GM18499 (cell line): ENCODE measurements around the gene DPT.

Experiments used
- ATAC-seq: cut with Tn5 transposase; IDR thresholded peaks from one replicate; pipeline ENCODE4 v1.9.1; 2021; ENCODE audit warnings: moderate number of reproducible peaks; ENCODE audit not compliant: insufficient read depth, unreplicated experiment

Gene DPT

DNA sequence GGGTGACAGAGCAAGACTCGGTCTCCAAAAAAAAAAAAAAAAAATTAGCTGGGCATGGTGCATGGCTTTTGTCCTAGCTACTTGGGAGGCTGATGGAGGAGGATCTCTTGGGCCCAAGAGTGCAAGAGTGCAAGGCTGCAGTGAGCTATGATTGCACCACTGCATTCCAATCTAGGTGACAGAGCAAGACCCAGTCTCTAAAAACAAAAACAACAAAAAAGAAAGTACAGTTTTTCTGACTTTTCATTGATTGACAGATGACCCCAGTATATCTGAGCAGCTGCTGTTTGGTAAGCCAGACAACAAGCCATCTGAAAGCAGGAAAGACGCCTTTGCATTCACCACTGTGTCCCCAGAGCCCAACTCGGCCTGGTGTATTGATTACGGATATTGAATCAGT is 10.9 kb upstream of the DPT start:
- no peak for ATAC-seq

- ATAC-seq, result no peak
Measured at GRCh38 chr1:168736520-168736919, 7.5 kb upstream of the DPT start.

GRCh38 chr1:168735974-168736373 is 7.0 kb upstream of the DPT start:
- ATAC-seq, result no peak

GRCh38 chr1:168734946-168735345 is 5.9 kb upstream of the DPT start:
- no peak for ATAC-seq

DNA sequence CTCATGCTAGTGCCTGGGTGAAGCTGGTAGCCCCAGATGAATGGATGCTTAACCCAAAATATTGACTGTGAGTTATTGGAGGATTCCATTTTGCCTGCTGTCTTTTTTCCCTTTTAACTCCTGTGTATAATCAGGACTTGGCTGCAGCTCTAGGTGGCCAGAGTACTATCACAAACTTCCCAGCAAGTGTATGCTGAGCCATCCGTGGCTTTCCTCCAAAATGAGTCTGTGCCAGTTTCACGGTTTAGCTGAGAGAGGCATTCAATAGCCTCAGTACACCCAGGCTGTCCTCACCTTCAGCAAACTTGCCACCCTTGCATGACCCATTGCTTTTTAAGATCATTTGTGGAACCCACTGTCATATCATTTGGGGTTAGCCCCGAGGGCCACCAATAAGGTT is 5.3 kb upstream of the DPT start:
- no peak for ATAC-seq

- no peak for ATAC-seq
Measured at GRCh38 chr1:168733241-168733640, 4.2 kb upstream of the DPT start.

GRCh38 chr1:168732736-168733135 is 3.7 kb upstream of the DPT start:
- no peak for ATAC-seq

GRCh38 chr1:168731244-168731953 is 2.4 kb upstream of the DPT start:
- ATAC-seq, result no peak

GRCh38 chr1:168729405-168729802 is 398 bp upstream of the DPT start:
- ATAC-seq, result no peak

- no peak for ATAC-seq
Measured at GRCh38 chr1:168726719-168727118, 2.3 kb downstream of the DPT start.

DNA sequence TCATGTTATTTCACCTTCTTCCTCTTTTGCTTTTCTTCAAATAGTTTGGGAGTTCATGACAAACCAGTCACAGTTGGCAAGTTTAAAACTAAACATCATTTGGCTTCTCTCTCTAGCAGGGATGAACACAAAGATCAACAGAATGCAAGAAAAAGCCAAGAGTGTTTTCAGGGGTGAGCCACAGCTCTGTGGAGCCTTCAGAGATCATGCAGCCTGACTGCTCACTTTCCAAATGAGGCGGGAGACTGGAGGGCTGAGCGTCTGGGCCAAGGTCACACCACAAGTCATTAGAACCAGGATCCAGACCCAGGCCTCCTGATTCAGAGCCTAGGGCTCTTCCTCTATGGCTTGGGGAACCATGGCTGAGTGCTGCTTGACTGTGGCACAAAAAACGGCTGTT is 2.7 kb downstream of the DPT start:
- no peak for ATAC-seq

- no peak for ATAC-seq
Measured at GRCh38 chr1:168725831-168726230, 3.2 kb downstream of the DPT start.

GRCh38 chr1:168725060-168725459 is 3.9 kb downstream of the DPT start:
- ATAC-seq, result no peak

- ATAC-seq, result no peak
Measured at GRCh38 chr1:168723000-168723399, 6.0 kb downstream of the DPT start.

DNA sequence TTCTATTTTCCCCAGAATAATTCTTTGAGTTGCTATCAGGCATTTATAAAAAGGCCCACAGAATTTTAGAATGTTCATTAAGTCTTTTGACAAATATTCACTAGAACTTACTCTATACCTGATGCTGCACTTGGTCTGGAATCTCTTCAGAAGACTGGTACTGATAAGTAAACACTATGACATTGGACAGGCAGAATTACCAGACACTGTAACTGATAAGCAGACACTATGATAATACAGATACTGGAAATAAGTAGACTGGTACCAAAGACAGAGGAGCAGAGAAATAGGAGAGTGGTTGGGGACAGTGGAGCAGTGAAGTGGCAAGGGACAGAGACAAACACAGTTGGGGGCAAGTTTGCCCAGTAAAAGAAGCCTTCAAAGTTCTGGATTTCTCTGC is 8.2 kb downstream of the DPT start:
- no peak for ATAC-seq

- ATAC-seq, result peak; percentile 63
Measured at GRCh38 chr1:168719306-168720111, 9.5 kb downstream of the DPT start.

GRCh38 chr1:168717906-168718891 is 10.8 kb downstream of the DPT start:
- no peak for ATAC-seq

- ATAC-seq, result no peak
Measured at GRCh38 chr1:168714012-168714411, 15.0 kb downstream of the DPT start.

DNA sequence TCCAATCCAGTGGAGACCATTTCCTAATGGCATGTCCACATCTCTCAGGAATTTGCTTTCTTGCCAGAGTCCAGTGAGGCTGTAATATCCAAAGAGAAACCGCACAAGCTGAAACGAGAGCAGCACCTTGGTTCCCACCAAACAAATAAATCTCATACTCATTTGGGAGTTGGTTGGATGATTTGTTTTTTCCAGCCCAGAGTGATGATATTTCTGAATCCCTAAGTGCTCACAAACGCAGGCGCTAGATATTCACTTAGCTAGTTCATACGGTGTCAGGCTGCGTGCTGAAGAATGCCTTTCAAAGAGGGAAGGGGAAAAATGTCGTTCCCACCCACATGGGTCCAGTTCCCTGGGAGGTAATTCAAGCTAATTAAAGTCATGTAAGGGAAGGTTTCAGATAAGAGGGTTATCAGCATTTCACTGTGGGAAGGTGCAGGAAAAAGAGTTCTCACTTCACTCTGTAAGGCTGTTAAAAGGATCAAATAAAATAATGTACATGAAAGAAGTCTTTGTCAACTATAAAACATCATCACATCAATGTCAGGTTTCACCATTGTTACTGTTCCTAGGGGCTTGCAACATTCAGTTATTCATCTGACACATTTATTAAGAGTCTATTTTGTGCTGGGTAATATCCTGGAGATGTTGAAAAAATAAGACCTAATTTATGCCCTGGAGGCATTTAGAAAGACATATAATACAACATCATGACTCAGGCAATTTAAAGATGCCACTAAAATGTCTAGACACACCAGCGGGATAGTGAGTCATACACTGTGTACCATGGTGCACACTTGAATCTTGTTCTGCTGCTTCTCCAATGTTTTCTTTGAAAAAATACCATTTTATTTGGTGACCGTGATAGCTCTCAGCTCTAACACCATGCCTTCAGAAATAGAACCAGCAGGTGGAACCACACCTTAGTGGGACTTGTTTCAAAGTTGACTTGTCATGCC is 19.3 kb downstream of the DPT start:
- no peak for ATAC-seq
